ENCODE data around the gene SLC15A1. TPM values are rescaled to one million over a fixed set of nuclear protein-coding genes. Genes with fewer than 3 reads are reported as not detected.

Gene SLC15A1
- total RNA-seq, 2 donors from 2014 or later: 7.8 to 12.2 TPM

DNA sequence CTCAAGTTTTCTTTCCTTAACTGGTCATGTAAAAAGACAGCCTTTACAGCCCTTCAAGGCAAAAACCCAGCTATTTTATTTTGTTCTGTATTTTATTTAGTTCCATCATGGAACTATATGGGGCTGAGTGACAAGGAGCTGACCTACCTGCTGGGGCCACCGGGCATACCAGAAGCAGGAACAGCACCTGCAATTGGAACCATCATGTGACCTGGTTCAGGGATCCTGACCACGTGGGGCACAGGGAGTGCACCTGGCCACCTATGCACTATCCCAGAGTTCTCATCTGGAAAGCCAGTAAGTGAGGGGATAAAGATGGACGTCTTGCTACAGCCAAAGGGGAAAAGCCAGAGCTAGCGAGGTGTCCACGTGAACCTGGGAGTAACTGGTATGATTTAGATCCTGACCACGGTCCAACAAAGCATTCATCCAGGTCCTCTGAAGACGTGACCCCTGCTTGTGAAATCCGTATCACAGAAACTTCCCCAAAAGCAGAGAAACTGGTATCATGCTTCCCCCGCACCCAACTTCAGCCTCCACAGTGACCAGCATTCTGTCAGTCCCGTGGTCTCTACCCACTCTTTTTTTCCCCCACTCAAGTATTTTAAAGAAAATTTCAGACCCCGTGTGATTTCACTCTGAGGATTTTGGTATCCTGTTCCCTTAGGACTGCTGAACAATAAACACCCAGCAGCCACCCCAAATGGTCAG lies 40.5 kb upstream of the SLC15A1 start:
- Histone ChIP-seq H3K9me3 (no peaks in the 10 kb centered on the region), H3K4me3 (no peak overlapping the region), H3K36me3 (replicated peaks in 1 of 2; ENCODE audit: insufficient read depth in 1 of 2, low read depth in 2 of 2) (peaks cover 0 to 4% of the 10 kb centered on the region in 2 donors), H3K4me1 (no peaks in the 10 kb centered on the region), H3K27ac (no peak overlapping the region), H3K27me3 (no peaks in the 10 kb centered on the region)
- no peak for TF ChIP-seq POLR2A (IDR thresholded peaks at IDR 0.05)
- TF ChIP-seq, protein P1, sequence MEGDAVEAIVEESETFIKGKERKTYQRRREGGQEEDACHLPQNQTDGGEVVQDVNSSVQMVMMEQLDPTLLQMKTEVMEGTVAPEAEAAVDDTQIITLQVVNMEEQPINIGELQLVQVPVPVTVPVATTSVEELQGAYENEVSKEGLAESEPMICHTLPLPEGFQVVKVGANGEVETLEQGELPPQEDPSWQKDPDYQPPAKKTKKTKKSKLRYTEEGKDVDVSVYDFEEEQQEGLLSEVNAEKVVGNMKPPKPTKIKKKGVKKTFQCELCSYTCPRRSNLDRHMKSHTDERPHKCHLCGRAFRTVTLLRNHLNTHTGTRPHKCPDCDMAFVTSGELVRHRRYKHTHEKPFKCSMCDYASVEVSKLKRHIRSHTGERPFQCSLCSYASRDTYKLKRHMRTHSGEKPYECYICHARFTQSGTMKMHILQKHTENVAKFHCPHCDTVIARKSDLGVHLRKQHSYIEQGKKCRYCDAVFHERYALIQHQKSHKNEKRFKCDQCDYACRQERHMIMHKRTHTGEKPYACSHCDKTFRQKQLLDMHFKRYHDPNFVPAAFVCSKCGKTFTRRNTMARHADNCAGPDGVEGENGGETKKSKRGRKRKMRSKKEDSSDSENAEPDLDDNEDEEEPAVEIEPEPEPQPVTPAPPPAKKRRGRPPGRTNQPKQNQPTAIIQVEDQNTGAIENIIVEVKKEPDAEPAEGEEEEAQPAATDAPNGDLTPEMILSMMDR (IDR thresholded peaks at IDR 0.05): no peak
- ATAC-seq: no peak
- intact Hi-C loops (cut with DNase I): no loop called here
- no peak for DNase-seq
- 80 to 90% methylated on average over 11 of the region's 11 CpGs for WGBS, 2 donors

DNA sequence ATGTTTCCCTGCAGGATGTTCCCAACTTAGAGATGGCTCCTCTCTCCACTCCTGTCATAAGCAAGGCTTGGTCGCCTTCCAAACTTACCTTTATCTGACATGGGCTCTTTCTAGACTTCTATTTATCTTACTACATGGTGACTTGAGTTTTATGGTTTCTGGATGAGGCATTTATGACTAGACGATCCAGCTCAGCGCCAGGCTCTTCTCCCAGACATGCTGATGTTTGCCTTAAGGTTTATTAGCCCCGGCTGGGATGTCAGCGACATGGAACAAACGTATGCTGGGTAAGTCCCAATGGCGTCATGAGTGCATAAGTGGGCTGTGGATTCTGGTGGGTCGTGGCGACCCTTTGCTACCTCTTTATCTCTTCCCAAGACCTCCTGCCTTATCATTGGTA lies 39.8 kb upstream of the SLC15A1 start:
- no peak overlapping the region for H3K27ac ChIP-seq
- peaks cover 0 to 4% of the 10 kb centered on the region in 2 donors for H3K36me3 ChIP-seq (replicated peaks in 1 of 2; ENCODE audit: insufficient read depth in 1 of 2, low read depth in 2 of 2)
- no peaks in the 10 kb centered on the region for H3K9me3 ChIP-seq
- H3K4me3 ChIP-seq: no peak overlapping the region
- H3K4me1 ChIP-seq: no peaks in the 10 kb centered on the region
- intact Hi-C loops (cut with DNase I): no loop called here
- DNase-seq: no peak
- ATAC-seq: no peak
- H3K27me3 ChIP-seq: no peaks in the 10 kb centered on the region
- TF ChIP-seq, protein P1 (IDR thresholded peaks at IDR 0.05): no peak
- no peak for TF ChIP-seq POLR2A (IDR thresholded peaks at IDR 0.05)
- 91 to 94% methylated on average over 9 of the region's 9 CpGs for WGBS, 2 donors

DNA sequence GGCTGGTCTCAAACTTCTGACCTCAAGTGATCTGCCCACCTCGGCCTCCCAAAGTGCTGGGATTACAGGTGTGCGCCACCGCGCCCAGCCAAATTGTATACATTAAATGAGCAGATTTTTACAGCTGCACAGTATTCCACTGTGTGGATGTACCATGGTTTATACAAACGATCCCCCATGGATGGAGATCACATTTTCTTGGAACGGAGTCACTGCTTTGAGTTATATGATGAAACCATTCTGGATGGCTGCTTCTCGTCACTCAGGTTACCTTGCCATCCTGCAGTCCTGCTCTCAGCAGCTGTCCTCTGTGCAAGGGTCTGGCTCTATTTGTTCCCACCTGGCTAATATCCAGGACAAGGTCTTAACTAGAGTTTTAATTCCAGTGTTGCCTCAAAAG lies 39.1 kb upstream of the SLC15A1 start:
- no peak overlapping the region for H3K27ac ChIP-seq
- 90 to 93% methylated on average over 7 of the region's 7 CpGs for WGBS, 2 donors
- H3K36me3 ChIP-seq (replicated peaks in 1 of 2; ENCODE audit: insufficient read depth in 1 of 2, low read depth in 2 of 2): no peaks in the 10 kb centered on the region
- intact Hi-C loops (cut with DNase I): no loop called here
- no peaks in the 10 kb centered on the region for H3K4me1 ChIP-seq
- no peak for ATAC-seq
- DNase-seq: no peak
- no peak overlapping the region for H3K4me3 ChIP-seq
- TF ChIP-seq, protein P1 (IDR thresholded peaks at IDR 0.05): no peak
- TF ChIP-seq POLR2A (IDR thresholded peaks at IDR 0.05): no peak
- H3K27me3 ChIP-seq: no peaks in the 10 kb centered on the region
- no peaks in the 10 kb centered on the region for H3K9me3 ChIP-seq

DNA sequence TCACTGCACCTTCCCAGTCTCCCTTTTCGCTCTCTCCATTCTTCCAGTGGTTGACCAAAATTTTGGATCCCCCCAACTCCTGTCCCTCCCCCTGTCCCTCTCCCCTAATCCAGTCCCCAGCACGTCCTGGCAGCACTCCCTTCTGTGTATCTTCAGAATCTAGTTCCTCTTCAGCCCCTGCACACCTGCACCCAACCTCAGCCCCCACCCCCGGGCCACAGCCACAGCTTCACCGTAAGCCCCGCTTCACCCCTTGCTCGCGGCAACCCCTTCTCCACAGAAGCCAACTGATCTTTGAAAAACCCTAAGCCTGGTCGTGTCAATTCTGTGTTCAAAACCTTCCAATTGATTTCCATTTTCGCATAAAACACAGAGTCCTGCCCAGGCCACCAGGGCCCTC lies 35.5 kb upstream of the SLC15A1 start:
- H3K9me3 ChIP-seq: no peaks in the 10 kb centered on the region
- ATAC-seq (no peak), DNase-seq (no peak)
- WGBS, 2 donors: 79 to 85% methylated on average over 9 of the region's 9 CpGs
- no peaks in the 10 kb centered on the region for H3K4me1 ChIP-seq
- H3K27ac ChIP-seq: no peak overlapping the region
- H3K27me3 ChIP-seq: no peaks in the 10 kb centered on the region
- no peak overlapping the region for H3K4me3 ChIP-seq
- H3K36me3 ChIP-seq (replicated peaks in 1 of 2; ENCODE audit: insufficient read depth in 1 of 2, low read depth in 2 of 2): no peaks in the 10 kb centered on the region
- intact Hi-C loops (cut with DNase I): no loop called here
- TF ChIP-seq, protein P1 (IDR thresholded peaks at IDR 0.05): no peak
- no peak for TF ChIP-seq POLR2A (IDR thresholded peaks at IDR 0.05)

DNA sequence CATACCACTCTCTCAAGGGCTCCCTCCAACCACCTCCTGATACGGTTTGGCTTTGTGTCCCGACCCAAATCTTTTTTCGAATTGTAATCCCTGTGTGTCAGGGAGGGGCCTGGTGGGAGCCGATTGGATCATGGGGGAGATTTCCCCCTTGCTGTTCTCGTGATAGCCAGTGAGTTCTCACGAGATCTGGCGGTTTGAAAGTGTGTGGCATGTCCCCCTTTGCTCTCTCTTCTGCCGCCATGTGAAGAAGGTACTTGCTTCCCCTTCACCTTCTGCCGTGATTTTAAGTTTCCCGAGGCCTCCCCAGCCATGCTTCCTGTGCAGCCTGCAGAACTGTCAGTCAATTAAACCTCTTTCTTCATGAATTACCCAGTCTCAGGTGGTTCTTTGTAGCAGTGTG lies 34.7 kb upstream of the SLC15A1 start:
- no peaks in the 10 kb centered on the region for H3K9me3 ChIP-seq
- no peaks in the 10 kb centered on the region for H3K27me3 ChIP-seq
- DNase-seq (no peak), ATAC-seq (no peak)
- H3K36me3 ChIP-seq (replicated peaks in 1 of 2; ENCODE audit: insufficient read depth in 1 of 2, low read depth in 2 of 2): no peaks in the 10 kb centered on the region
- no peak for TF ChIP-seq POLR2A (IDR thresholded peaks at IDR 0.05)
- TF ChIP-seq, protein P1 (IDR thresholded peaks at IDR 0.05): no peak
- H3K4me3 ChIP-seq: no peak overlapping the region
- H3K4me1 ChIP-seq: no peaks in the 10 kb centered on the region
- WGBS, 2 donors: 67 to 78% methylated on average over 10 of the region's 10 CpGs
- intact Hi-C loops (cut with DNase I): no loop called here
- H3K27ac ChIP-seq: no peak overlapping the region
